GM18861 (cell line): ENCODE results near the gene PABPC1L2A.
"Not testable (repeated sequence)": the region's sequence is repeated elsewhere in the genome, so short reads cannot be mapped to it uniquely, and the experiment has no call there.

Experiments
- ATAC-seq: cut with Tn5 transposase; IDR thresholded peaks from one replicate; pipeline ENCODE4 v1.9.1; 2021; ENCODE audit not compliant: unreplicated experiment

The PABPC1L2A gene

GRCh38 chrX:73079024-73079562 is at the start of gene PABPC1L2A:
Gene PABPC1L2A (minus strand): TSS chrX:73079512. CDS start chrX:73079386, 126 bp downstream.
- ATAC-seq, result not testable (repeated sequence)

GRCh38 chrX:73127700-73128241 is 48.5 kb upstream of the PABPC1L2A start:
- no peak for ATAC-seq

- no peak for ATAC-seq
Observed at GRCh38 chrX:73126240-73126639, 46.9 kb upstream of the PABPC1L2A start.

- ATAC-seq, result not testable (repeated sequence)
Observed at GRCh38 chrX:73099505-73099904, 20.2 kb upstream of the PABPC1L2A start.

GRCh38 chrX:73086766-73087165 is 7.5 kb upstream of the PABPC1L2A start:
- not testable (repeated sequence) for ATAC-seq

GRCh38 chrX:73079884-73080283 is 572 bp upstream of the PABPC1L2A start:
- not testable (repeated sequence) for ATAC-seq

- ATAC-seq, result not testable (repeated sequence)
Observed at GRCh38 chrX:73078597-73078996, 715 bp downstream of the PABPC1L2A start.

GRCh38 chrX:73076838-73077237 is 2.5 kb downstream of the PABPC1L2A start:
- no peak for ATAC-seq

GRCh38 chrX:73069365-73070035 is 9.8 kb downstream of the PABPC1L2A start:
- ATAC-seq, result no peak

- ATAC-seq, result no peak
Observed at GRCh38 chrX:73068467-73069364, 10.6 kb downstream of the PABPC1L2A start.

- ATAC-seq, result not testable (repeated sequence)
Observed at GRCh38 chrX:73067761-73068466, 11.4 kb downstream of the PABPC1L2A start.

- ATAC-seq, result no peak
Observed at GRCh38 chrX:73028876-73029275, 50.4 kb downstream of the PABPC1L2A start.
